Hepatocyte (in vitro differentiated cells): ENCODE data around the gene GULP1.

Experiments used
- EZH2 ChIP-seq: fragments of 200-600 bp; sonication (generic); IDR thresholded peaks from 2 replicates; pipeline ENCODE4 v1.6.1; 2016; ENCODE audit warnings: antibody characterized with exemption, mild to moderate bottlenecking, borderline replicate concordance
- TF ChIP-seq, protein P1 (sequence below): fragments of 200-600 bp; sonication (generic); IDR thresholded peaks from 2 replicates; pipeline ENCODE4 v1.5.1; 2016; ENCODE audit warnings: antibody characterized with exemption, mild to moderate bottlenecking; ENCODE audit not compliant: poor library complexity

DNA sequence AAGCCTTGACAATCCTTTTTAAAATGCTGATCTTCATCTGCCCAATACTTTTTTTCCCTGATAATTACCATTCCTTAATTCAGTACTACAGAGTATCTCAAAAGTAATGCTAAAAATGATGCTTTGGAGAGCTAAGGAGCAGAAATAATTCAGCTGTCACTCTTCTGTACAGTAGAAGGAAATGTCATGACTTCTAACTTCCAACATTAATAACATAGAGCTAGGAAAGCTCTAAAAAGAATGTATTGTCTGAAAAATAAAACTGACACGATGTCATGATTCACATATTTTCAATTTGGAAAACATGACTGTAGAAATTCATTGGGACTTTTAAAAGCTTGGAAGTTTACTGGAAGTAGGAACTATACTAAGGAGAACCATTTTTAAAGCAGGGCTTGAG lies 212.3 kb downstream of the GULP1 start:
- TF ChIP-seq, protein P1, sequence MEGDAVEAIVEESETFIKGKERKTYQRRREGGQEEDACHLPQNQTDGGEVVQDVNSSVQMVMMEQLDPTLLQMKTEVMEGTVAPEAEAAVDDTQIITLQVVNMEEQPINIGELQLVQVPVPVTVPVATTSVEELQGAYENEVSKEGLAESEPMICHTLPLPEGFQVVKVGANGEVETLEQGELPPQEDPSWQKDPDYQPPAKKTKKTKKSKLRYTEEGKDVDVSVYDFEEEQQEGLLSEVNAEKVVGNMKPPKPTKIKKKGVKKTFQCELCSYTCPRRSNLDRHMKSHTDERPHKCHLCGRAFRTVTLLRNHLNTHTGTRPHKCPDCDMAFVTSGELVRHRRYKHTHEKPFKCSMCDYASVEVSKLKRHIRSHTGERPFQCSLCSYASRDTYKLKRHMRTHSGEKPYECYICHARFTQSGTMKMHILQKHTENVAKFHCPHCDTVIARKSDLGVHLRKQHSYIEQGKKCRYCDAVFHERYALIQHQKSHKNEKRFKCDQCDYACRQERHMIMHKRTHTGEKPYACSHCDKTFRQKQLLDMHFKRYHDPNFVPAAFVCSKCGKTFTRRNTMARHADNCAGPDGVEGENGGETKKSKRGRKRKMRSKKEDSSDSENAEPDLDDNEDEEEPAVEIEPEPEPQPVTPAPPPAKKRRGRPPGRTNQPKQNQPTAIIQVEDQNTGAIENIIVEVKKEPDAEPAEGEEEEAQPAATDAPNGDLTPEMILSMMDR: no peak
- no peak for TF ChIP-seq EZH2
